Measurements from ENCODE around the gene FOXK1.

DNA sequence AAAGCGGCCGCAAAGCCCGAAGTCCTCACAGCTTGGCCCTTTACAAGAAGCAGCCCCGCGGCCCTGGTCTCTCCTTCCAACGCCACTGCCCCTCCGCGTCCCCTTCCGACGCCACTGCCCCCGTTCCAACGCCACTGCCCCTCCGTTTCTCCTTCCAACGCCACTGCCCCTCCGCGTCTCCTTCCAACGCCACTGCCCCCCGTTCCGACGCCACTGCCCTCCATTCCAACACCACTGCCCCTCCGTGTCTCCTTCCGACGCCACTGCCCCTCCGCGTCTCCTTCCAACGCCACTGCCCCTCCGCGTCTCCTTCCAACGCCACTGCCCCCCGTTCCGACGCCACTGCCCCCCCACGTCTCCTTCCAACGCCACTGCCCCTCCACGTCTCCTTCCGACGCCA, 126.5 kb downstream of the FOXK1 start:
- TF ChIP-seq, protein P1, sequence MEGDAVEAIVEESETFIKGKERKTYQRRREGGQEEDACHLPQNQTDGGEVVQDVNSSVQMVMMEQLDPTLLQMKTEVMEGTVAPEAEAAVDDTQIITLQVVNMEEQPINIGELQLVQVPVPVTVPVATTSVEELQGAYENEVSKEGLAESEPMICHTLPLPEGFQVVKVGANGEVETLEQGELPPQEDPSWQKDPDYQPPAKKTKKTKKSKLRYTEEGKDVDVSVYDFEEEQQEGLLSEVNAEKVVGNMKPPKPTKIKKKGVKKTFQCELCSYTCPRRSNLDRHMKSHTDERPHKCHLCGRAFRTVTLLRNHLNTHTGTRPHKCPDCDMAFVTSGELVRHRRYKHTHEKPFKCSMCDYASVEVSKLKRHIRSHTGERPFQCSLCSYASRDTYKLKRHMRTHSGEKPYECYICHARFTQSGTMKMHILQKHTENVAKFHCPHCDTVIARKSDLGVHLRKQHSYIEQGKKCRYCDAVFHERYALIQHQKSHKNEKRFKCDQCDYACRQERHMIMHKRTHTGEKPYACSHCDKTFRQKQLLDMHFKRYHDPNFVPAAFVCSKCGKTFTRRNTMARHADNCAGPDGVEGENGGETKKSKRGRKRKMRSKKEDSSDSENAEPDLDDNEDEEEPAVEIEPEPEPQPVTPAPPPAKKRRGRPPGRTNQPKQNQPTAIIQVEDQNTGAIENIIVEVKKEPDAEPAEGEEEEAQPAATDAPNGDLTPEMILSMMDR (IDR thresholded peaks at IDR 0.05; ENCODE audit: low read depth, low read length), result no peak
- TF ChIP-seq EZH2phosphoT487 (IDR thresholded peaks at IDR 0.05; ENCODE audit: low read depth), result no peak
